Mesenchymal stem cell (in vitro differentiated cells and primary cell): ENCODE measurements around the gene FAM83F.

Experiments
- DNase-seq: peaks from one replicate; pipeline ENCODE4 v3.0.0-alpha.2; 2013
- H2AFZ ChIP-seq: one replicate; pipeline ENCODE4 v1.6.1; 2013; ENCODE audit warnings: low read depth, mild to moderate bottlenecking, control low read depth, inconsistent platforms, low read length, moderate library complexity
- H2AK5ac ChIP-seq: 2 replicates; pipeline ENCODE4 v1.6.1; 2013; ENCODE audit warnings: low read length, moderate library complexity, mild to moderate bottlenecking, inconsistent platforms; ENCODE audit not compliant: severe bottlenecking
- H2BK120ac ChIP-seq: one replicate; pipeline ENCODE4 v1.6.1; 2013; ENCODE audit warnings: low read depth, mild to moderate bottlenecking, inconsistent platforms, low read length, moderate library complexity
- H2BK12ac ChIP-seq, 2 experiments: one replicate each; pipeline ENCODE4 v1.6.1; 2013; ENCODE audit warnings: inconsistent platforms in 2 of 2, low read length in 2 of 2, mild to moderate bottlenecking in 2 of 2, moderate library complexity in 2 of 2, control low read depth in 1 of 2
- H2BK15ac ChIP-seq: one replicate; pipeline ENCODE4 v1.6.1; 2013; ENCODE audit warnings: mild to moderate bottlenecking, low read depth, inconsistent platforms; ENCODE audit not compliant: poor library complexity, severe bottlenecking
- H2BK5ac ChIP-seq: 2 replicates; pipeline ENCODE4 v1.6.1; 2013; ENCODE audit warnings: low read depth, mild to moderate bottlenecking, low read length, control low read depth, inconsistent platforms; ENCODE audit not compliant: poor library complexity, severe bottlenecking
- H3K14ac ChIP-seq, 2 experiments: one replicate each; pipeline ENCODE4 v1.6.1; 2013; ENCODE audit warnings: inconsistent platforms in 2 of 2, low read length in 2 of 2, control low read depth in 1 of 2, mild to moderate bottlenecking in 1 of 2, moderate library complexity in 1 of 2
- H3K18ac ChIP-seq, 2 experiments: one replicate each; pipeline ENCODE4 v1.6.1; 2013; ENCODE audit warnings: inconsistent platforms in 2 of 2, low read length in 2 of 2, control low read depth in 1 of 2, low read depth in 1 of 2, mild to moderate bottlenecking in 1 of 2
- H3K23ac ChIP-seq, 2 experiments: one replicate each; pipeline ENCODE4 v1.6.1; 2013; ENCODE audit warnings: inconsistent platforms in 2 of 2, low read length in 2 of 2, mild to moderate bottlenecking in 2 of 2, moderate library complexity in 2 of 2, control low read depth in 1 of 2
- H3K27ac ChIP-seq: 2 replicates; pipeline ENCODE4 v1.5.1; 2013; ENCODE audit warnings: mild to moderate bottlenecking, moderate library complexity, low read length, control low read depth, inconsistent platforms; ENCODE audit not compliant: poor library complexity, severe bottlenecking
- H3K27me3 ChIP-seq, 2 experiments: 2 replicates each; pipeline versions ENCODE4 v1.6.1 to v1.7.0; 2013; ENCODE audit warnings: low read length in 2 of 2, mild to moderate bottlenecking in 2 of 2, moderate library complexity in 2 of 2, control low read depth in 1 of 2, inconsistent platforms in 1 of 2; ENCODE audit not compliant: control insufficient read depth in 1 of 2, insufficient read depth in 1 of 2
- H3K36me3 ChIP-seq, 2 experiments: 2 replicates each; pipeline versions ENCODE4 v1.6.1 to v1.7.0; 2013; ENCODE audit warnings: low read length in 2 of 2, control low read depth in 1 of 2, inconsistent platforms in 1 of 2, low read depth in 1 of 2, mild to moderate bottlenecking in 1 of 2; ENCODE audit not compliant: insufficient read depth in 2 of 2, control insufficient read depth in 1 of 2
- H3K4ac ChIP-seq, 2 experiments: one replicate each; pipeline ENCODE4 v1.6.1; 2013; ENCODE audit warnings: inconsistent platforms in 2 of 2, low read length in 2 of 2, mild to moderate bottlenecking in 2 of 2, moderate library complexity in 2 of 2, control low read depth in 1 of 2, low read depth in 1 of 2
- H3K4me1 ChIP-seq: 2 replicates; pipeline ENCODE4 v1.6.1; 2013; ENCODE audit warnings: low read depth, low read length, control low read depth; ENCODE audit not compliant: control insufficient read depth, insufficient read depth
- H3K4me2 ChIP-seq: 2 replicates; pipeline ENCODE4 v1.6.1; 2013; ENCODE audit warnings: low read length, mild to moderate bottlenecking, inconsistent platforms; ENCODE audit not compliant: poor library complexity, severe bottlenecking
- H3K4me3 ChIP-seq, 2 experiments: 2 replicates each; pipeline versions ENCODE4 v1.5.1 to v1.7.0; 2013; ENCODE audit warnings: low read length in 2 of 2, mild to moderate bottlenecking in 2 of 2, control low read depth in 1 of 2, low read depth in 1 of 2; ENCODE audit not compliant: insufficient read depth in 1 of 2
- H3K79me1 ChIP-seq: replicated peaks from 2 replicates; pipeline ENCODE4 v1.6.1; 2013; ENCODE audit warnings: mild to moderate bottlenecking, control low read depth, low read length, inconsistent platforms; ENCODE audit not compliant: poor library complexity, severe bottlenecking
- H3K9ac ChIP-seq: 2 replicates; pipeline ENCODE4 v1.7.0; 2013; ENCODE audit warnings: mild to moderate bottlenecking, low read length, moderate library complexity
- H3K9me3 ChIP-seq: 2 replicates; pipeline ENCODE4 v1.7.0; 2013; ENCODE audit warnings: mild to moderate bottlenecking, low read length; ENCODE audit not compliant: control insufficient read depth
- H4K8ac ChIP-seq: one replicate; pipeline ENCODE4 v1.6.1; 2013; ENCODE audit warnings: inconsistent platforms, mild to moderate bottlenecking, low read length, moderate library complexity
- H4K91ac ChIP-seq: one replicate; pipeline ENCODE4 v1.6.1; 2013; ENCODE audit warnings: mild to moderate bottlenecking, low read length, inconsistent platforms
- WGBS: methylation state at CpG from one replicate; pipeline ENCODE4 v1.1.7; 2013; ENCODE audit warnings: mixed read lengths; 5-methylcytosine and 5-hydroxymethylcytosine counted together

FAM83F gene

GRCh38 chr22:39984006-39984405, 10.7 kb upstream of the FAM83F start:
- Histone ChIP-seq H3K36me3 (no peaks in the 10 kb centered on the region), H3K9ac (no peak overlapping the region), H3K4ac (no peak overlapping the region), H2AFZ (no peak overlapping the region), H3K4me2 (no peak overlapping the region), H2BK15ac (no peak overlapping the region), H3K9me3 (no peaks in the 10 kb centered on the region), H3K23ac (no peak overlapping the region), H3K14ac (no peak overlapping the region), H3K18ac (no peak overlapping the region), H2BK5ac (no peak overlapping the region), H3K79me1 (no peaks in the 10 kb centered on the region), H2AK5ac (no peak overlapping the region), H3K27me3 (peaks cover 32 to 53% of the 10 kb centered on the region in 2 experiments), H2BK12ac (no peak overlapping the region), H2BK120ac (no peak overlapping the region), H3K4me3 (no peak overlapping the region), H4K91ac (no peak overlapping the region), H4K8ac (no peak overlapping the region), H3K27ac (no peak overlapping the region), H3K4me1 (peaks cover 2% of the 10 kb centered on the region)
- WGBS, result 70% methylated on average over 2 of the region's 2 CpGs
- peak; percentile 51 for DNase-seq

- H2AFZ ChIP-seq, result no peak overlapping the region
- H3K79me1 ChIP-seq, result no peaks in the 10 kb centered on the region
- no peak overlapping the region for H3K14ac ChIP-seq
- no peak overlapping the region for H2BK120ac ChIP-seq
- H3K9me3 ChIP-seq, result no peaks in the 10 kb centered on the region
- H4K91ac ChIP-seq, result no peak overlapping the region
- H3K4me1 ChIP-seq, result peaks cover 2% of the 10 kb centered on the region
- no peak overlapping the region for H3K4ac ChIP-seq
- H3K18ac ChIP-seq, result no peak overlapping the region
- no peak overlapping the region for H3K9ac ChIP-seq
- H2BK12ac ChIP-seq, result no peak overlapping the region
- no peak overlapping the region for H3K23ac ChIP-seq
- H2BK5ac ChIP-seq, result no peak overlapping the region
- no peak overlapping the region for H2BK15ac ChIP-seq
- no peak for DNase-seq
- H3K4me3 ChIP-seq, result no peak overlapping the region
- 96% methylated on average over 2 of the region's 2 CpGs for WGBS
- no peak overlapping the region for H2AK5ac ChIP-seq
- H3K27me3 ChIP-seq, result peaks cover 30 to 49% of the 10 kb centered on the region in 2 experiments
- H4K8ac ChIP-seq, result no peak overlapping the region
- H3K27ac ChIP-seq, result no peak overlapping the region
- no peaks in the 10 kb centered on the region for H3K36me3 ChIP-seq
- H3K4me2 ChIP-seq, result no peak overlapping the region
These were observed 10.0 kb upstream of the FAM83F start for GRCh38 chr22:39984746-39985145.

GRCh38 chr22:39985383-39986035, 9.2 kb upstream of the FAM83F start:
- Histone ChIP-seq H3K14ac (no peak overlapping the region), H3K27me3 (peaks cover 28 to 42% of the 10 kb centered on the region in 2 experiments), H3K4me1 (peaks cover 3% of the 10 kb centered on the region), H4K91ac (peak overlapping the region; percentile 66), H3K4ac (no peak overlapping the region), H2BK120ac (no peak overlapping the region), H2BK12ac (no peak overlapping the region), H2BK15ac (no peak overlapping the region), H2AFZ (no peak overlapping the region), H2BK5ac (no peak overlapping the region), H3K79me1 (no peaks in the 10 kb centered on the region), H3K4me3 (no peak overlapping the region), H3K9ac (no peak overlapping the region), H3K36me3 (no peaks in the 10 kb centered on the region), H3K27ac (no peak overlapping the region), H2AK5ac (no peak overlapping the region), H3K4me2 (no peak overlapping the region), H3K23ac (peak overlapping the region in 1 of 2 experiments; percentile 64), H3K9me3 (no peaks in the 10 kb centered on the region), H4K8ac (no peak overlapping the region), H3K18ac (no peak overlapping the region)
- DNase-seq, result no peak
- WGBS, result 87% methylated on average over 7 of the region's 7 CpGs

- peaks cover 4% of the 10 kb centered on the region for H3K4me1 ChIP-seq
- no peak overlapping the region for H3K23ac ChIP-seq
- no peak for DNase-seq
- no peaks in the 10 kb centered on the region for H3K36me3 ChIP-seq
- no peak overlapping the region for H3K14ac ChIP-seq
- no peak overlapping the region for H3K4ac ChIP-seq
- 66% methylated on average over 7 of the region's 10 CpGs for WGBS
- no peak overlapping the region for H2BK15ac ChIP-seq
- H2BK120ac ChIP-seq, result no peak overlapping the region
- H4K8ac ChIP-seq, result no peak overlapping the region
- H4K91ac ChIP-seq, result no peak overlapping the region
- no peak overlapping the region for H2AFZ ChIP-seq
- H2AK5ac ChIP-seq, result no peak overlapping the region
- H3K79me1 ChIP-seq, result no peaks in the 10 kb centered on the region
- peaks cover 21 to 44% of the 10 kb centered on the region in 2 experiments for H3K27me3 ChIP-seq
- H3K27ac ChIP-seq, result no peak overlapping the region
- H3K4me2 ChIP-seq, result no peak overlapping the region
- H3K9me3 ChIP-seq, result no peaks in the 10 kb centered on the region
- H3K9ac ChIP-seq, result no peak overlapping the region
- H2BK5ac ChIP-seq, result no peak overlapping the region
- no peak overlapping the region for H2BK12ac ChIP-seq
- no peak overlapping the region for H3K4me3 ChIP-seq
- H3K18ac ChIP-seq, result no peak overlapping the region
These were observed 6.2 kb upstream of the FAM83F start for GRCh38 chr22:39988386-39989114.
